ENCODE results near the gene RBM33.

The RBM33 gene

GRCh38 chr7:155694851-155695250, 50.4 kb downstream of the RBM33 start:
- no peak for TF ChIP-seq MAX (IDR thresholded peaks at IDR 0.05)
- no peak for TF ChIP-seq EP300 (IDR thresholded peaks at IDR 0.05; ENCODE audit: borderline replicate concordance)
- TF ChIP-seq REST (IDR thresholded peaks at IDR 0.05; ENCODE audit: low read depth) = no peak
- TF ChIP-seq RAD21 (IDR thresholded peaks at IDR 0.05; ENCODE audit: low read depth) = no peak
- no peak for TF ChIP-seq USF1 (IDR thresholded peaks at IDR 0.05)
- TF ChIP-seq TCF12 (IDR thresholded peaks at IDR 0.05; ENCODE audit: low read depth) = no peak
- TF ChIP-seq TEAD4 (IDR thresholded peaks at IDR 0.05) = no peak
- TF ChIP-seq CREB1 (IDR thresholded peaks at IDR 0.05; ENCODE audit: low read depth) = no peak
- TF ChIP-seq ZBTB7A (IDR thresholded peaks at IDR 0.05; ENCODE audit: low read depth) = no peak
- TF ChIP-seq YY1 (IDR thresholded peaks at IDR 0.05; ENCODE audit: low read depth) = no peak
- TF ChIP-seq TAF1 (IDR thresholded peaks at IDR 0.05; ENCODE audit: low read depth) = no peak
- no peak for TF ChIP-seq CEBPB (IDR thresholded peaks at IDR 0.05)
- TF ChIP-seq NFIC (IDR thresholded peaks at IDR 0.05) = no peak
- TF ChIP-seq FOXM1 (IDR thresholded peaks at IDR 0.05; ENCODE audit: borderline replicate concordance, low read depth) = no peak
- TF ChIP-seq EGR1 (IDR thresholded peaks at IDR 0.05) = no peak

GRCh38 chr7:155696747-155697146, 52.3 kb downstream of the RBM33 start:
- TF ChIP-seq EGR1 (IDR thresholded peaks at IDR 0.05) = no peak
- no peak for TF ChIP-seq EP300 (IDR thresholded peaks at IDR 0.05; ENCODE audit: borderline replicate concordance)
- no peak for TF ChIP-seq TAF1 (IDR thresholded peaks at IDR 0.05; ENCODE audit: low read depth)

GRCh38 chr7:155698633-155699032, 54.2 kb downstream of the RBM33 start:
- TF ChIP-seq FOXM1 (IDR thresholded peaks at IDR 0.05; ENCODE audit: borderline replicate concordance, low read depth) = no peak
- no peak for TF ChIP-seq TAF1 (IDR thresholded peaks at IDR 0.05; ENCODE audit: low read depth)
- TF ChIP-seq TEAD4 (IDR thresholded peaks at IDR 0.05) = no peak
- no peak for TF ChIP-seq USF1 (IDR thresholded peaks at IDR 0.05)
- no peak for TF ChIP-seq TCF12 (IDR thresholded peaks at IDR 0.05; ENCODE audit: low read depth)
- TF ChIP-seq ZBTB7A (IDR thresholded peaks at IDR 0.05; ENCODE audit: low read depth) = no peak
- no peak for TF ChIP-seq RAD21 (IDR thresholded peaks at IDR 0.05; ENCODE audit: low read depth)
- no peak for TF ChIP-seq YY1 (IDR thresholded peaks at IDR 0.05; ENCODE audit: low read depth)
- no peak for TF ChIP-seq NFIC (IDR thresholded peaks at IDR 0.05)
- TF ChIP-seq MAX (IDR thresholded peaks at IDR 0.05) = no peak
- no peak for TF ChIP-seq EGR1 (IDR thresholded peaks at IDR 0.05)
- no peak for TF ChIP-seq CEBPB (IDR thresholded peaks at IDR 0.05)
- no peak for TF ChIP-seq EP300 (IDR thresholded peaks at IDR 0.05; ENCODE audit: borderline replicate concordance)

- no peak for TF ChIP-seq CREB1 (IDR thresholded peaks at IDR 0.05; ENCODE audit: low read depth)
- TF ChIP-seq REST (IDR thresholded peaks at IDR 0.05; ENCODE audit: low read depth) = no peak
- TF ChIP-seq TAF1 (IDR thresholded peaks at IDR 0.05; ENCODE audit: low read depth) = no peak
- no peak for TF ChIP-seq EGR1 (IDR thresholded peaks at IDR 0.05)
- no peak for TF ChIP-seq ZBTB7A (IDR thresholded peaks at IDR 0.05; ENCODE audit: low read depth)
- TF ChIP-seq USF1 (IDR thresholded peaks at IDR 0.05) = no peak
- TF ChIP-seq YY1 (IDR thresholded peaks at IDR 0.05; ENCODE audit: low read depth) = no peak
- no peak for TF ChIP-seq FOXM1 (IDR thresholded peaks at IDR 0.05; ENCODE audit: borderline replicate concordance, low read depth)
- no peak for TF ChIP-seq RAD21 (IDR thresholded peaks at IDR 0.05; ENCODE audit: low read depth)
- no peak for TF ChIP-seq CEBPB (IDR thresholded peaks at IDR 0.05)
- no peak for TF ChIP-seq TEAD4 (IDR thresholded peaks at IDR 0.05)
Measured at GRCh38 chr7:155699180-155699579, 54.7 kb downstream of the RBM33 start.

GRCh38 chr7:155700847-155701246, 56.4 kb downstream of the RBM33 start:
- TF ChIP-seq RAD21 (IDR thresholded peaks at IDR 0.05; ENCODE audit: low read depth) = no peak
- no peak for TF ChIP-seq EGR1 (IDR thresholded peaks at IDR 0.05)
- no peak for TF ChIP-seq NFIC (IDR thresholded peaks at IDR 0.05)
- no peak for TF ChIP-seq ZBTB7A (IDR thresholded peaks at IDR 0.05; ENCODE audit: low read depth)
- no peak for TF ChIP-seq MAX (IDR thresholded peaks at IDR 0.05)
- TF ChIP-seq CEBPB (IDR thresholded peaks at IDR 0.05) = no peak
- TF ChIP-seq EP300 (IDR thresholded peaks at IDR 0.05; ENCODE audit: borderline replicate concordance) = no peak
- no peak for TF ChIP-seq TEAD4 (IDR thresholded peaks at IDR 0.05)
- no peak for TF ChIP-seq FOXM1 (IDR thresholded peaks at IDR 0.05; ENCODE audit: borderline replicate concordance, low read depth)
- no peak for TF ChIP-seq REST (IDR thresholded peaks at IDR 0.05; ENCODE audit: low read depth)
- TF ChIP-seq YY1 (IDR thresholded peaks at IDR 0.05; ENCODE audit: low read depth) = no peak
- TF ChIP-seq TAF1 (IDR thresholded peaks at IDR 0.05; ENCODE audit: low read depth) = no peak
- no peak for TF ChIP-seq CREB1 (IDR thresholded peaks at IDR 0.05; ENCODE audit: low read depth)
